Stimulated activated CD4-positive, alpha-beta T cell treated with anti-CD3 and anti-CD28 coated beads, TNF-alpha, amount 100 ng/mL, for 24 hours (primary cell): Measurements from ENCODE around the gene RGR.

ENCODE experiments used
- DNase-seq, 3 experiments: peaks; one replicate each; pipeline ENCODE4 v3.0.0-alpha.2; 2020; ENCODE audit warnings: low read depth in 3 of 3

RGR gene

GRCh38 chr10:84294766-84295447 lies 50.1 kb downstream of the RGR start:
- no peak for DNase-seq

- DNase-seq: no peak
These were observed 51.5 kb downstream of the RGR start for GRCh38 chr10:84296091-84296981.

- DNase-seq: no peak
These were observed 53.2 kb downstream of the RGR start for GRCh38 chr10:84298057-84298456.

- DNase-seq: no peak
These were observed 57.4 kb downstream of the RGR start for GRCh38 chr10:84302223-84302622.

- DNase-seq: no peak
These were observed 62.0 kb downstream of the RGR start for GRCh38 chr10:84306751-84307384.

- DNase-seq: no peak
These were observed 63.2 kb downstream of the RGR start for GRCh38 chr10:84308021-84308420.

- DNase-seq: peak in 2 of 3 experiments; percentile 14 to 54
These were observed 63.8 kb downstream of the RGR start for GRCh38 chr10:84308481-84309304.
